HG03097 (cell line): ENCODE measurements around the gene OR52A1.
"Not testable (repeated sequence)": the region's sequence is repeated elsewhere in the genome, so short reads cannot be mapped to it uniquely, and the experiment has no call there.

Source experiments
- ATAC-seq: cut with Tn5 transposase; IDR thresholded peaks from one replicate; pipeline ENCODE4 v1.9.1; 2021; ENCODE audit not compliant: unreplicated experiment, low FRiP score

The OR52A1 gene

GRCh38 chr11:5154657-5155056, at the start of gene OR52A1:
OR52A1 (minus strand) TSS chr11:5154757; CDS start chr11:5152369, 2,388 bp downstream.
- no peak for ATAC-seq

DNA sequence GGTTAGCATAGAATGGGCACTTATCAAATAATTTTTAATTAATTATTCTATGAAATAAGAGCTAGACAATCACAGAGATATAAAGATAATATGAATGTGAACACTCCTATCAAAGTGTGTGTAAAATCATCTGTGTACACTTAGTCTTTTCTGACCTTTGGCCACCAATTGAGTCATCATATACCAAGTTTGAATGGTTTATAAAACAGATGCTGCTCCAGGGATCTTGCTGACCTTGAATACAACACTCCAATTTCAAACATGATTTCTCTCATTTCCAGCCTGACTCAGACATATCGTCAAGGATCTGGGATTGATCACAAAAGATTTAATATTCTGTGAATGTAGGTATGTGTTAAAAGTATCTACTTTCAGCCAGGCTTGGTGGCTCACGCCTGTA, 48.8 kb upstream of the OR52A1 start:
- ATAC-seq: no peak

DNA sequence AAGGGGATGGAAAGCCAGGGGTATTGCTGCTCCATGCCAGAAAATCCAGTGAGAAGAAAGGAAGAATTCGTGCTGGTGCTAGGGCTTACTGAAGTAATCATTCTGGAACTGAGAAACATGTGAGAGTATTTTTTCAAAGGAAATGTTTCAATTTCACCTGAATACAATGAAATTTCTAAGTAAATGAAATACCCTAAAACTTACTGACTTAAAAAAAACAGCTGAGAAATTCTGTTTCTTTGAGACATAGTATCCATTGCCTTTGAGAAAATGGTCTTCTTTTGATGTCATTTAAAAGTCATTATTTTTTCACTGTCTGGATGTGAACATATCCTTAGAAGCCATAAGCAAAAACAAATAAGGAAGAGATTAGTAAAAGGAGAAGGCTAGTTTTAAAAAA, 46.0 kb upstream of the OR52A1 start, which contains the start of gene OR51V1:
TSS of gene OR51V1 (minus strand) at position 101 of the 400 bp plus-strand sequence. CDS start at position 101, 0 bp downstream.
- ATAC-seq: no peak

GRCh38 chr11:5198285-5198684, 43.7 kb upstream of the OR52A1 start:
- no peak for ATAC-seq

DNA sequence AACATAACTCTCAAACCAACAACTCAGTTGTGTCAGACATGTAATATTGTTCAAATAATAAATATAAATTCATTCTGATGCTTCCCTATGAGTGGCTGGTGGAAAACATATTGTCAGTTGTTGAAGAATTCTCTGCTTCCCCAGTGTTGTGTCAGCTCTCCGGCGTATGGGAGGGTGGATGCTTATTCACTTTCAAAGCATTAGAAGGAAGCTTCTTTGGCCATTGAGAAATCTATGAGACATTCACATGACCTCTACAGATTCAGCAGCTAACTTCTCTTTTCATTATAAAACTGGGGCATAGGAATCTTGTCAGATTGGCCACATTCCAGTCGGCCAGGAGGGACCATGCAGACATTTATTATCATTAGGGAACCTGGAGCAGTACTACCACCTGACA, 43.0 kb upstream of the OR52A1 start:
- no peak for ATAC-seq

- no peak for ATAC-seq
Observed at GRCh38 chr11:5196731-5197130, 42.2 kb upstream of the OR52A1 start.

GRCh38 chr11:5196067-5196466, 41.5 kb upstream of the OR52A1 start:
- no peak for ATAC-seq

- no peak for ATAC-seq
Observed at GRCh38 chr11:5192738-5193137, 38.2 kb upstream of the OR52A1 start.

GRCh38 chr11:5188201-5188600, 33.6 kb upstream of the OR52A1 start:
- no peak for ATAC-seq

GRCh38 chr11:5178046-5178837, 23.7 kb upstream of the OR52A1 start:
- no peak for ATAC-seq

DNA sequence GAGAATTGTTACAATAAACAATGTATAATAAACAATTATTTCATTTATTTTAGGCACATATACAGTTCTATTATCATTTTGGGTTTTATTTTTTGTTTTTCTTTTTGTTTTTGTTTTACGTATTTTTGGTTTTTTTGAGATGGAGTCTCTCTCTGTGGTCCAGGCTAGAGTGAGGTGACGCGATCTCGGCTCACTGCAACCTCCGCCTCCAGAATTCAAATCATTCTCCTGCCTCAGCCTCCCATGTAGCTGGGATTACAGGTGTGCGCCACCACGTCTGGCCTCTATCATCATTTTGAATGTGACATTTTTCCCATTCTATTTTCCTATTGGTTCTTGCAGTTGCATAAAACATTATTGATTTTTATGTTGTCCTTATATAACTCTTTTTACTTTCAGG, 20.4 kb upstream of the OR52A1 start:
- no peak for ATAC-seq

DNA sequence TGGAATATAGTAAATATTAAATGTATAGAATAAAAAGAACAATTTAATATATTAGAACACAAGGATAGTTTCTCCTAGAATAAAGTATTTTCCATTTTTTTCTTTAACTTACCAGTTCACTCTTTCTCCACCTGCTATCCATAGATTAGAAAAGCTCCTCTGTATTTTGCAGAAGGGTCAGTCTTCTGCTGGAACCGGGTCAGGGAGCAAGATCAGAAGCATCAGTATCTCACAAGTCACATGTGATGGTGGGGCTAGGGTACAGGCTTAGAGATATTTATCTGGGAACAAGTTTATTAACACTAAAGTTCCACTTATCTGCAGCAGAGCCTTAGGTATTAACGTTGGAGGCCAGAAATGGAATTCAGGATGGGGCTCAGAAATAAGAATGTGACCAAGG, 17.3 kb upstream of the OR52A1 start:
- ATAC-seq: no peak

DNA sequence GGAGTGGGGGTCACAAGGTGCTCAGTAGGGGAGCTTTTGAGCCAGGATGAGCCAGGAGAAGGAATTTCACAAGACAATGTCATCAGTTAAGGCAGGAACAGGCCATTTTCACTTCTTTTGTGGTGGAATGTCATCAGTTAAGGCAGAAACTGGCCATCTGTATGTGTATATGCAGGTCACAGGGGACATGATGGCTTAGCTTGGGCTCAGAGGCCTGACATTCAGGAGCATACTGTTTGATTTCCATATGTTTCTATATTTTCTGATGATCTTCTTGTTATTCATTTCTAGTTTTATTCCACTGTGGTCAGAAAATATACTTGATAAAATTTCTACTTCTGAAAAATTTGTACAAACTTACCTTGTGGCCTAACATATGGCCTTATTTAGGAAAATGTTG, 11.3 kb upstream of the OR52A1 start:
- ATAC-seq: not testable (repeated sequence)

DNA sequence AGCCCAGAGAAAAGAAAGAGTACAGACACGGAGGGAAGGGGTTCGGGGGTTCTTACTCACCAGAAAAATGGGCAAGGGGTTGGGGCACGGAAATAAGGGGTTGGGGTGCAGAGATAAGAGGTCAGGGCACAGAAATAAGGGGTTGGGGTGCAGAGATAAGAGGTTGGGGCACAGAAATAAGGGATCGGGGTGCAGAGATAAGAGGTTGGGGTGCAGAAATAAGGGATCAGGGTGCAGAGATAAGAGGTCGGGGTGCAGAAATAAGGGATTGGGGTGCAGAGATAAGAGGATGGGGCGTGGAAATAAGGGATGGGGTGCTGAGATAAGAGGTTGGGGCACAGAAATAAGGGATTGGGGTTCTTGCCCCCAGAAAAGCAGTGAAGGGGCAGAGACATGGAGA, 10.2 kb upstream of the OR52A1 start:
- ATAC-seq: not testable (repeated sequence)

DNA sequence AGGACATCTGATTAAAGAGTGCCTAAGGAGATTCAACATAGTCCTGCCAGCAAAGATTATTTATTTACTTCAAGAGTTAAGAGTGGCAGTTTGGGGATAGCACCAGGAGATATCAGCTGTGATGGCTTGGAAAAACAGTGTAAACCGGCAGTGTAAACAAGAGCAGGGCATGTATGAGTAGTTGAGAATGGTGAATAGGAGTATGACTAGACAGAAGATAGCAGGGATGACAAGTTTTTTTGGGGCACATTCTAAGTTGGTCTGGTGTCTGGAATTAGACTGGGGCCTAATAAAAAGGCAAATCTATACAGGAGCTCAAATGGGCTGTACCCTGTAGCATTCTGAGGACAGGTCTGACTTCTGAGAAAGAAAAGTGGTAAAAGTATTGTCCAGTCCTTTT, 6.5 kb upstream of the OR52A1 start:
- not testable (repeated sequence) for ATAC-seq

GRCh38 chr11:5160217-5160616, 5.7 kb upstream of the OR52A1 start:
- not testable (repeated sequence) for ATAC-seq

DNA sequence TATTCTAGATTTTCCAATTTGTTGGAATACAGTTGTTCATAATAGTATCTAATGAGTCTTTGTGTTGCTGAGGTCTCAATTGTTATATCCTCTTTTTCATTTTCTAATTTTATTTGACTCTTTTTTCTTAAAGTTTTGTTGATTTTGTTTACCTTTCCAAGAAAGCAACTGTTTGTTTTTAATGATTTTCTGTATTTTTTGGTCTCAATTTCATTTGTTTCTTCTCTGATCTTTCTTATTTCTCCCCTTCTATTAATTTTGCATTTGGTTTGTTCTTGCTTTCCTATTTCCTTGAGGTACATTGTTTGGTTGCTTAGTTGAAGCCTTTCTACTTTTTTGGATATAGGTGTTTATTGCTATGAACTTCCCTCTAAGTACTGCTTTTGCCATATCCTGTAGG, 5.2 kb upstream of the OR52A1 start:
- no peak for ATAC-seq

DNA sequence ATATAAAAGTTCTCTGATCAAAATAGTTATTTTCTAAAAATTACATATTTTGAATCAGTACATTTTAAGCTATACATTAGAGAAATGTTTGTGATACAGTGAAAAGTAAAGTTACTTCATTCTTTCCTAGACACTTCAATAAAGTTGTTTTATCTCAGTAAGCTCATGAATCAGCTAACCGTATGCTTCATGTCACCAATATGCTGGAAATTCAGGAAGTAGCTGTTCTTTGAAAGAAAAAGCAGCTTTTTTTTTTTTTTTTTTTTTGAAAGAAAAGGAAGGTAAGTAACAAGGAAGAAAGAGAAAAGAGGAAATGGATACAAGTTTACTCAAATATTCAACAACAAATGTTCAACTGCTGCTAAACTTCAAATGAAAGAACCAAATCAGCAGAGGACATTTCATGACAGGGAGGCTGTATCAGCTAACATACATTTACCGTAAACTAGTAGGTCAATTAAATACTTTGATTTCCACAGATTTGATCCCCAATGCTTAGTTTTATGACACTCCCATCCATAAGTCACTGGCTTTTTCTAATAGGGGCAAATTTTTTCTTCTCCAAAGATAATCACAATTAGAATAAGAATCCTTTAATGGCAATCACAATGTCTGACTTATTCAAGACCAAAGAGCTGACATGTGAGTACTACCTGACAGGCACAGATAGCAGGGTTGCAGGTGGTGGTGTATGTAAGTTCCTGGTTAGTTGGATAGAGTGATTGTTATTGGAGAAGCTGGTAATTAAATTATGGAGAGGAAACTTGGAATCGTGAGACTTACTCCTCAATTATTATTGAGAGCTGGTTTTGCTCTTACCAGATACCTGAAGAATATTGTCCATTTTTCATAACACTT, 754 bp downstream of the OR52A1 start:
- no peak for ATAC-seq

DNA sequence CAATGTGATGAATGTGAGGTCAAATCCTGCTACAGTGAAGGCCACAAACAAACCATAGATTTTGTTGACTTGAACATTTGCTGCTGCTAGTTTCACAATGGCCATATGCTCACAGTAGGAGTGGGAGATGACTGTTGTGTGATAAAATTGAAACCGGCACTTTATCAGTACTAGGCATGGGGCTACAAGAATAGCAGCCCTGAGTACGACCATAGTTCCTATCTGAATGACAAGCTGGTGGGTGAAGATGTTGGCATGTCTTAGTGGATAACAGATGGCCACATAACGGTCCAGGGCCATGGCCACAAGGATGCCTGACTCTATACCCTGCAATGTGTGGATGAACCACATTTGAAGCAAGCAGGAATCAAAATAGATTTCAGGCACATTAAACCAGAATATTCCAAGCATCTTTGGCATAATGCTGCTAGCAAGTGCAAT, 2.8 kb downstream of the OR52A1 start:
- ATAC-seq: no peak

DNA sequence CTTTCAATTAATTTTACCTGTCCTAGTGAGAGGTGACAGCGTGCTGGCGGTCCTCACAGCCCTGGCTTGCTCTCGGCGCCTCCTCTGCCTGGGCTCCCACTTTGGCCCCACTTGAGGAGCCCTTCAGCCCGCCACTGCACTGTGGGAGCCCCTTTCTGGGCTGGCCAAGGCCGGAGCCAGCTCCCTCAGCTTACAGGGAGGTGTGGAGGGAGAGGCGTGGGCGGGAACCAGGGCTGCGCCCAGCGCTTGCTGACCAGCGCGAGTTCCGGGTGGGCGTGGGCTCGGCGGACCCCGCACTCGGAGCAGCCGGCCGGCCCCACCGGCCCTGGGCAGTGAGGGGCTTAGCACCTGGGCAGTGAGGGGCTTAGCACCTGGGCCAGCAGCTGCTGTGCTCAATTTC, 10.4 kb downstream of the OR52A1 start:
- not testable (repeated sequence) for ATAC-seq

GRCh38 chr11:5137996-5138395, 16.6 kb downstream of the OR52A1 start, which contains the start of gene OR52A5:
OR52A5 (minus strand) TSS chr11:5138356; CDS start chr11:5132642, 5,714 bp downstream.
- no peak for ATAC-seq
